ENCODE results near the gene MRPL23.

DNA sequence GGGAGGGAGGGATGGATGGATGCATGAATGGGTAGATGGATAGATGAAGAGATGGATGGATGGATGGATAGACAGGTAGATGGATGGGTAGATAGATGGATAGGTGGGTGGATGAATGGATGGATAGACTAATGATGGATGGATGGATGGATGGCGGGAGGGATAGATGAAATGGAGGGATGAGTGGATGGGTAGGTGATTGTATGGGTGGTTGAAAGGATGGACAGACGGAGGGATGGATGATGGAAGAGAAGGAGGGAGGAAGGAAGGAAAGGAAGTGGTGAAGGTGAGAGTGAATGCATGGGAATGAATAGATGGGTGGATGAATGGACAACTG is 31.4 kb upstream of the MRPL23 start:
- TF ChIP-seq, protein P1, sequence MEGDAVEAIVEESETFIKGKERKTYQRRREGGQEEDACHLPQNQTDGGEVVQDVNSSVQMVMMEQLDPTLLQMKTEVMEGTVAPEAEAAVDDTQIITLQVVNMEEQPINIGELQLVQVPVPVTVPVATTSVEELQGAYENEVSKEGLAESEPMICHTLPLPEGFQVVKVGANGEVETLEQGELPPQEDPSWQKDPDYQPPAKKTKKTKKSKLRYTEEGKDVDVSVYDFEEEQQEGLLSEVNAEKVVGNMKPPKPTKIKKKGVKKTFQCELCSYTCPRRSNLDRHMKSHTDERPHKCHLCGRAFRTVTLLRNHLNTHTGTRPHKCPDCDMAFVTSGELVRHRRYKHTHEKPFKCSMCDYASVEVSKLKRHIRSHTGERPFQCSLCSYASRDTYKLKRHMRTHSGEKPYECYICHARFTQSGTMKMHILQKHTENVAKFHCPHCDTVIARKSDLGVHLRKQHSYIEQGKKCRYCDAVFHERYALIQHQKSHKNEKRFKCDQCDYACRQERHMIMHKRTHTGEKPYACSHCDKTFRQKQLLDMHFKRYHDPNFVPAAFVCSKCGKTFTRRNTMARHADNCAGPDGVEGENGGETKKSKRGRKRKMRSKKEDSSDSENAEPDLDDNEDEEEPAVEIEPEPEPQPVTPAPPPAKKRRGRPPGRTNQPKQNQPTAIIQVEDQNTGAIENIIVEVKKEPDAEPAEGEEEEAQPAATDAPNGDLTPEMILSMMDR (optimal IDR thresholded peaks at IDR 0.05 in 1 of 3, IDR thresholded peaks at IDR 0.05 in 1 of 3, conservative IDR thresholded peaks at IDR 0.05 in 1 of 3; ENCODE audit: extremely low read depth in 1 of 3, insufficient read depth in 2 of 3, low read length in 3 of 3) = no peak
- no peak for TF ChIP-seq EZH2 (IDR thresholded peaks at IDR 0.05; ENCODE audit: low read length)

All from keratinocyte (primary cell).